DND-41 (cell line): ENCODE data around the gene WASL.

Experiments
- ATAC-seq: fragments of 200-7000 bp; cut with Tn5 transposase; 3 replicates; pipeline ENCODE4 v1.9.1; 2021; ENCODE audit warnings: low read depth; ENCODE audit not compliant: insufficient read depth
- DNase-seq: peaks from one replicate; pipeline ENCODE4 v3.0.0-alpha.2; 2020
- H2AFZ ChIP-seq: 2 replicates; pipeline ENCODE4 v1.6.0; 2012; ENCODE audit warnings: low read depth, low read length
- H3K27ac ChIP-seq: 2 replicates; pipeline ENCODE4 v1.5.1; 2012; ENCODE audit warnings: low read length, inconsistent platforms
- H3K27me3 ChIP-seq: fragments of 200-600 bp; sonication (generic); 2 replicates; pipeline ENCODE4 v1.6.0; 2012; ENCODE audit warnings: low read length, mild to moderate bottlenecking, inconsistent platforms; ENCODE audit not compliant: insufficient read depth, poor library complexity
- H3K36me3 ChIP-seq: 2 replicates; pipeline ENCODE4 v1.5.1; 2012; ENCODE audit warnings: low read length, inconsistent platforms; ENCODE audit not compliant: insufficient read depth
- H3K4me1 ChIP-seq: 2 replicates; pipeline ENCODE4 v1.5.1; 2012; ENCODE audit warnings: mild to moderate bottlenecking, low read length; ENCODE audit not compliant: insufficient read depth
- H3K4me2 ChIP-seq: 2 replicates; pipeline ENCODE4 v1.6.0; 2012; ENCODE audit warnings: mild to moderate bottlenecking, moderate library complexity, low read length, inconsistent platforms; ENCODE audit not compliant: insufficient read depth
- H3K4me3 ChIP-seq, 2 experiments: fragments of 200-600 bp in 1 of 2; shearing (Covaris generic) in 1 of 2; 2 replicates each; pipeline ENCODE4 v1.5.1; 2012 to 2016; ENCODE audit warnings: inconsistent platforms in 2 of 2, low read length in 2 of 2, mild to moderate bottlenecking in 2 of 2, low read depth in 1 of 2, moderate library complexity in 1 of 2
- H3K79me2 ChIP-seq: 2 replicates; pipeline ENCODE4 v1.6.0; 2012; ENCODE audit warnings: low read length, inconsistent platforms; ENCODE audit not compliant: insufficient read depth
- H3K9ac ChIP-seq: 2 replicates; pipeline ENCODE4 v1.6.0; 2012; ENCODE audit warnings: low read depth, mild to moderate bottlenecking, inconsistent platforms, low read length, moderate library complexity
- H3K9me3 ChIP-seq: 2 replicates; pipeline ENCODE4 v1.5.1; 2012; ENCODE audit warnings: low read length, moderate library complexity, mild to moderate bottlenecking, inconsistent platforms; ENCODE audit not compliant: insufficient read depth, severe bottlenecking
- H4K20me1 ChIP-seq: 2 replicates; pipeline ENCODE4 v1.6.0; 2012; ENCODE audit warnings: low read length; ENCODE audit not compliant: insufficient read depth
- CTCF ChIP-seq: IDR thresholded peaks from 2 replicates; pipeline ENCODE4 v1.5.1; 2012; ENCODE audit warnings: borderline replicate concordance, low read length, moderate library complexity, mild to moderate bottlenecking; ENCODE audit not compliant: poor library complexity, severe bottlenecking; ENCODE audit errors: extremely low read depth
- EZH2 ChIP-seq: IDR thresholded peaks from 3 replicates; pipeline ENCODE4 v1.6.1; 2012; ENCODE audit warnings: borderline replicate concordance, low read depth, mild to moderate bottlenecking, moderate library complexity, low read length, inconsistent platforms; ENCODE audit not compliant: severe bottlenecking

WASL gene

GRCh38 chr7:123771256-123771655, 22.5 kb upstream of the WASL start:
- no peak for DNase-seq
- no peak for ATAC-seq
- Histone ChIP-seq H3K9me3 (no peaks in the 10 kb centered on the region), H3K27me3 (no peaks in the 10 kb centered on the region), H3K4me1 (peaks cover 16% of the 10 kb centered on the region), H3K4me2 (no peak overlapping the region), H2AFZ (no peak overlapping the region), H3K4me3 (no peak overlapping the region), H3K36me3 (no peaks in the 10 kb centered on the region), H3K9ac (no peak overlapping the region), H4K20me1 (no peaks in the 10 kb centered on the region), H3K79me2 (no peaks in the 10 kb centered on the region), H3K27ac (no peak overlapping the region)
- TF ChIP-seq EZH2 (no peak), CTCF (no peak)

GRCh38 chr7:123770378-123770777, 21.6 kb upstream of the WASL start:
- Histone ChIP-seq H3K9me3 (no peaks in the 10 kb centered on the region), H4K20me1 (no peaks in the 10 kb centered on the region), H3K79me2 (no peaks in the 10 kb centered on the region), H3K4me3 (no peak overlapping the region), H3K4me1 (peaks cover 16% of the 10 kb centered on the region), H3K9ac (no peak overlapping the region), H3K4me2 (no peak overlapping the region), H2AFZ (no peak overlapping the region), H3K27ac (no peak overlapping the region), H3K36me3 (no peaks in the 10 kb centered on the region), H3K27me3 (peaks cover 3% of the 10 kb centered on the region)
- DNase-seq: no peak
- ATAC-seq: no peak
- no peak for TF ChIP-seq EZH2
- no peak for TF ChIP-seq CTCF

GRCh38 chr7:123769371-123769770, 20.6 kb upstream of the WASL start:
- H3K4me3 ChIP-seq: no peak overlapping the region
- H3K27me3 ChIP-seq: peaks cover 3% of the 10 kb centered on the region
- H4K20me1 ChIP-seq: no peaks in the 10 kb centered on the region
- H2AFZ ChIP-seq: no peak overlapping the region
- peaks cover 16% of the 10 kb centered on the region for H3K4me1 ChIP-seq
- no peak overlapping the region for H3K4me2 ChIP-seq
- H3K36me3 ChIP-seq: no peaks in the 10 kb centered on the region
- TF ChIP-seq EZH2 (no peak), CTCF (no peak)
- ATAC-seq: no peak
- no peak overlapping the region for H3K9ac ChIP-seq
- H3K27ac ChIP-seq: no peak overlapping the region
- no peaks in the 10 kb centered on the region for H3K9me3 ChIP-seq
- no peak for DNase-seq
- no peaks in the 10 kb centered on the region for H3K79me2 ChIP-seq

- no peak for ATAC-seq
These were observed 19.7 kb upstream of the WASL start for GRCh38 chr7:123768493-123768892.

More at GRCh38 chr7:123768493-123768892, 19.7 kb upstream of the WASL start:
- Histone ChIP-seq H2AFZ (no peak overlapping the region), H4K20me1 (no peaks in the 10 kb centered on the region), H3K79me2 (no peaks in the 10 kb centered on the region), H3K27me3 (peaks cover 3% of the 10 kb centered on the region), H3K4me3 (no peak overlapping the region), H3K36me3 (no peaks in the 10 kb centered on the region), H3K4me2 (no peak overlapping the region), H3K4me1 (peaks cover 16% of the 10 kb centered on the region), H3K9me3 (no peaks in the 10 kb centered on the region), H3K9ac (no peak overlapping the region), H3K27ac (no peak overlapping the region)
- TF ChIP-seq CTCF: no peak
- no peak for TF ChIP-seq EZH2
- DNase-seq: no peak
